GM12878 (cell line): ENCODE measurements around the gene DPM2. TPM values are rescaled to one million over a fixed set of nuclear protein-coding genes. Genes with fewer than 3 reads are reported as not detected.

Experiments used
- ATAC-seq: fragments of 200-7000 bp; cut with Tn5 transposase; 3 replicates; pipeline ENCODE4 v1.9.1; 2020; ENCODE audit warnings: mild to moderate bottlenecking, moderate library complexity
- BruUV-seq: library from RNA; stranded (reverse); fragments of 400-500 nt; replicated peaks from 2 replicates; lab custom pipeline; 2021; lab: Mats Ljungman, UMichigan
- CTCF ChIA-PET: fragments of 300-600 bp; sonication (Branson Sonifier 250); formaldehyde crosslinking; extraction: SDS; loops from one replicate; lab custom pipeline; 2021; ENCODE audit warnings: inconsistent platforms; lab: Yijun Ruan, JAX
- POLR2A ChIA-PET: fragments of 350-600 bp; formaldehyde crosslinking; extraction: SDS; loops from one replicate; lab custom pipeline; 2021; ENCODE audit warnings: inconsistent platforms; lab: Charles Lee
- RAD21 ChIA-PET: fragments of 300-600 bp; sonication (Branson Sonifier 250); formaldehyde crosslinking; loops from one replicate; lab custom pipeline; 2023; ENCODE audit warnings: antibody characterized with exemption; ENCODE audit not compliant: unreplicated experiment; lab: Charles Lee
- SMC1A ChIA-PET: fragments of 300-600 bp; sonication (Branson Sonifier 250); formaldehyde crosslinking; loops from one replicate; lab custom pipeline; 2023; ENCODE audit not compliant: unreplicated experiment, uncharacterized antibody; lab: Charles Lee
- DNase-seq: peaks from one replicate; pipeline ENCODE4 v3.0.0-alpha.2; 2011; ENCODE audit warnings: low read depth, low spot score
- FAIRE-seq: peaks from 3 replicates; lab custom pipeline; 2011; peaks lifted over from hg19 to GRCh38; lab: Jason Lieb, UNC
- H2AFZ ChIP-seq: 2 replicates; pipeline ENCODE4 v1.6.0; 2011; ENCODE audit warnings: low read depth, low read length, control low read depth; ENCODE audit not compliant: control insufficient read depth
- H3K27ac ChIP-seq: 2 replicates; pipeline ENCODE4 v1.5.1; 2011; ENCODE audit warnings: control low read depth; ENCODE audit not compliant: control insufficient read depth, insufficient read depth
- H3K27me3 ChIP-seq, 2 experiments: replicated peaks in 1 of 2; 2 replicates each; pipeline versions ENCODE4 v1.6.0 to v1.6.1; 2011; ENCODE audit warnings: low read length in 1 of 2; ENCODE audit not compliant: control insufficient read depth in 2 of 2, insufficient read depth in 2 of 2
- H3K36me3 ChIP-seq, 2 experiments: 2 replicates each; pipeline ENCODE4 v1.5.1; 2011; ENCODE audit warnings: low read length in 1 of 2; ENCODE audit not compliant: control insufficient read depth in 2 of 2, insufficient read depth in 2 of 2
- H3K4me1 ChIP-seq: 2 replicates; pipeline ENCODE4 v1.6.1; 2011; ENCODE audit warnings: mild to moderate bottlenecking, low read length, moderate library complexity, mixed read lengths; ENCODE audit not compliant: control insufficient read depth, insufficient read depth
- H3K4me2 ChIP-seq: 2 replicates; pipeline ENCODE4 v1.6.0; 2011; ENCODE audit warnings: control low read depth; ENCODE audit not compliant: control insufficient read depth, insufficient read depth
- H3K4me3 ChIP-seq: fragments of 200-600 bp; sonication (generic); 2 replicates; pipeline ENCODE4 v1.5.1; 2016
- H3K79me2 ChIP-seq: 2 replicates; pipeline ENCODE4 v1.6.0; 2011; ENCODE audit warnings: low read length; ENCODE audit not compliant: control insufficient read depth, insufficient read depth
- H3K9ac ChIP-seq: 2 replicates; pipeline ENCODE4 v1.8.0; 2011; ENCODE audit warnings: low read length, control low read depth, mixed read lengths; ENCODE audit not compliant: control insufficient read depth, insufficient read depth
- H3K9me3 ChIP-seq: replicated peaks from 3 replicates; pipeline ENCODE4 v1.5.1; 2011; ENCODE audit warnings: mild to moderate bottlenecking, low read length; ENCODE audit not compliant: control insufficient read depth, insufficient read depth
- H4K20me1 ChIP-seq: 2 replicates; pipeline ENCODE4 v1.6.0; 2011; ENCODE audit not compliant: control insufficient read depth, insufficient read depth
- ETV6 ChIP-seq, 2 experiments: fragments of 450-650 bp in 1 of 2; IDR thresholded peaks in 1 of 2; conservative IDR thresholded peaks in 1 of 2; 2 replicates each; pipeline ENCODE4 v1.6.1; 2014; ENCODE audit warnings: antibody characterized with exemption in 1 of 2, borderline replicate concordance in 1 of 2, low read depth in 1 of 2, mild to moderate bottlenecking in 1 of 2, moderate library complexity in 1 of 2
- EZH2 ChIP-seq: IDR thresholded peaks from 2 replicates; pipeline ENCODE4 v1.6.1; 2012; ENCODE audit warnings: low read depth, mild to moderate bottlenecking, control low read depth, inconsistent platforms, low read length, borderline replicate concordance; ENCODE audit not compliant: control insufficient read depth
- HDGF ChIP-seq: fragments of 450-650 bp; IDR thresholded peaks from 2 replicates; pipeline ENCODE4 v1.6.1; 2016; ENCODE audit warnings: antibody characterized with exemption
- KAT2A ChIP-seq: conservative IDR thresholded peaks from 2 replicates; pipeline ENCODE4 v1.6.1; 2011; ENCODE audit warnings: low read depth, low read length; ENCODE audit not compliant: control insufficient read depth
- LARP7 ChIP-seq: fragments of 450-650 bp; IDR thresholded peaks from 2 replicates; pipeline ENCODE4 v1.6.1; 2017; ENCODE audit warnings: mild to moderate bottlenecking
- MTA3 ChIP-seq: IDR thresholded peaks from 2 replicates; pipeline ENCODE4 v1.6.1; 2012; ENCODE audit warnings: low read length, inconsistent platforms, borderline replicate concordance
- NBN ChIP-seq: fragments of 450-650 bp; IDR thresholded peaks from 2 replicates; pipeline ENCODE4 v1.6.1; 2016
- NFYB ChIP-seq: IDR thresholded peaks from 2 replicates; pipeline ENCODE4 v1.6.1; 2011; ENCODE audit warnings: low read depth, mild to moderate bottlenecking, low read length, improper control_type of control experiment, moderate library complexity; ENCODE audit not compliant: insufficient read depth
- SP1 ChIP-seq: IDR thresholded peaks from one replicate; pipeline ENCODE4 v1.6.1; 2011; ENCODE audit warnings: low read depth, low read length
- WGBS: methylation state at CpG from one replicate; pipeline ENCODE4 v1.1.6; 2016; ENCODE audit warnings: low lambda C conversion rate; ENCODE audit not compliant: insufficient replicate concordance, insufficient coverage; ENCODE audit errors: missing lambda C conversion rate; 5-methylcytosine and 5-hydroxymethylcytosine counted together
- in situ Hi-C: fragments of 300-500 bp; cut with MboI; formaldehyde crosslinking; loops from 9 replicates; pipeline ENCODE4 v1.14.3; 2018; ENCODE audit warnings: mixed read lengths
- intact Hi-C: fragments of 100-400 bp; cut with micrococcal nuclease; formaldehyde crosslinking; loops from one replicate; pipeline ENCODE4 v1.14.2; 2022; ENCODE audit not compliant: unreplicated experiment
- polyA plus RNA-seq, 11 experiments: library from polyadenylated mRNA; depleted of rRNA in 4 of 11; unstranded in 6 of 11; stranded (reverse) in 5 of 11; fragments of >200 nt; fragmentation: Nextera tagmentation in 4 of 11; fragmentation: Illumina TruSeq in 1 of 11; extraction: Ambion mirVana in 4 of 11; extraction: Trizol in 1 of 11; gene quantifications; 1 replicate in 1 of 11; 2 replicates in 10 of 11; pipeline versions ENCODE4 v1.2.1 to v1.2.3, GENCODE V29; 2011 to 2016; ENCODE audit warnings: inconsistent platforms in 2 of 11, missing spikeins in 2 of 11, low read depth in 1 of 11
- total RNA-seq, 4 experiments: library from RNA; depleted of rRNA in 3 of 4; stranded (reverse); fragments of >200 nt in 3 of 4; fragmentation: Illumina TruSeq in 1 of 4; extraction: Trizol in 1 of 4; gene quantifications; 2 replicates each; pipeline versions ENCODE4 v1.2.1 to v1.2.3, GENCODE V29; 2013 to 2021
- TF ChIP-seq, protein P1 (sequence below): fragments of 450-650 bp; IDR thresholded peaks from 2 replicates; pipeline ENCODE4 v1.6.1; 2017; ENCODE audit warnings: mild to moderate bottlenecking, moderate library complexity
- TF ChIP-seq, protein P2 (sequence below): fragments of 450-650 bp; IDR thresholded peaks from 2 replicates; pipeline ENCODE4 v1.6.1; 2018; ENCODE audit warnings: mild to moderate bottlenecking, low read depth, moderate library complexity; ENCODE audit not compliant: partially characterized antibody
- TF ChIP-seq, protein P3 (sequence below): fragments of 450-650 bp; IDR thresholded peaks from 2 replicates; pipeline ENCODE4 v1.6.1; 2017; ENCODE audit warnings: mild to moderate bottlenecking, low read depth, inconsistent platforms; ENCODE audit not compliant: poor library complexity, severe bottlenecking
- TF ChIP-seq, protein P4 (sequence below): IDR thresholded peaks from 2 replicates; pipeline ENCODE4 v1.6.1; 2011; ENCODE audit warnings: mild to moderate bottlenecking, low read depth, low read length, moderate library complexity; ENCODE audit not compliant: insufficient replicate concordance

DPM2 gene
- total and polyA plus RNA-seq, 10 of the 15 experiments (the other 5 are each of a cell fraction or from before 2014, with no cell fraction given) = 22.7 to 77.9 (median 44.7) TPM

DNA sequence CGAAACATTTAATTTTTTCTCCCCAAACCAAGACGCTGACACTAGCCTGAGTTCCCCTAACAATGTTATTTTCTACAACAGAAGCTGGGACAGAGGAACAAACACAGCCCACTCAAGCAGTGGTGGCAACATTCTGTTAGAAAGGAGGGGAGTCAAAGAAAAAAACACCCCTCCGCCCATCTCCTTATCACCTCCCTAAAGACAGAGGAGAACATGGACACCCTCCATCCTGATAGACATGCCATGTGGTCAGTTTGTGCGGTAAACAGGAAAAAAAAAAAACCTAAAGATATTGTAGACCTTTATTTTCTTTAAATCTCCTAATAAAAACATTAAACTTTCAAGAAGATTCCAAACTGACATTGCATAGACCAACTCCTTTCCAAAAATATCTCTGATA lies 2.9 kb upstream of the DPM2 start:
- H3K9me3 ChIP-seq = no peaks in the 10 kb centered on the region
- ChIA-PET CTCF (interaction anchor here (4.2 to 7.7 kb wide), 4 partner anchors 15 to 177 kb away, joined by 22 to 261 read pairs (median 62); partner anchors contain the start of gene EEIG1), POLR2A (interaction anchor here (0.7 kb wide), 1 partner anchor 24 kb away, joined by 3 read pairs; the partner anchor contains the start of gene ST6GALNAC4), RAD21 (interaction anchor here (5.0 kb wide), 1 partner anchor 95 kb away, joined by 83 read pairs; no protein-coding TSS in a partner anchor), SMC1A (interaction anchor here (7.2 kb wide), 1 partner anchor 92 kb away, joined by 84 read pairs; no protein-coding TSS in a partner anchor)
- ATAC-seq (no peak), DNase-seq (no peak), FAIRE-seq (no peak)
- in situ Hi-C loops = no loop called here
- no peaks in the 10 kb centered on the region for H3K27me3 ChIP-seq
- no TSS peak for BruUV-seq
- H3K79me2 ChIP-seq = peaks cover 18% of the 10 kb centered on the region
- peaks cover 12% of the 10 kb centered on the region for H3K4me1 ChIP-seq
- H3K4me2 ChIP-seq = no peak overlapping the region
- no peaks in the 10 kb centered on the region for H4K20me1 ChIP-seq
- peaks cover 0 to 11% of the 10 kb centered on the region in 2 experiments; a peak in 2 of 4 replicates for H3K36me3 ChIP-seq
- no peak overlapping the region for H2AFZ ChIP-seq
- WGBS = 96% methylated on average over 4 of the region's 4 CpGs
- H3K27ac ChIP-seq = no peak overlapping the region
- H3K9ac ChIP-seq = no peak overlapping the region
- H3K4me3 ChIP-seq = no peak overlapping the region
- intact Hi-C loops = no loop called here
- no peak for TF ChIP-seq SP1
- no peak for TF ChIP-seq NFYB
- TF ChIP-seq, protein P1, sequence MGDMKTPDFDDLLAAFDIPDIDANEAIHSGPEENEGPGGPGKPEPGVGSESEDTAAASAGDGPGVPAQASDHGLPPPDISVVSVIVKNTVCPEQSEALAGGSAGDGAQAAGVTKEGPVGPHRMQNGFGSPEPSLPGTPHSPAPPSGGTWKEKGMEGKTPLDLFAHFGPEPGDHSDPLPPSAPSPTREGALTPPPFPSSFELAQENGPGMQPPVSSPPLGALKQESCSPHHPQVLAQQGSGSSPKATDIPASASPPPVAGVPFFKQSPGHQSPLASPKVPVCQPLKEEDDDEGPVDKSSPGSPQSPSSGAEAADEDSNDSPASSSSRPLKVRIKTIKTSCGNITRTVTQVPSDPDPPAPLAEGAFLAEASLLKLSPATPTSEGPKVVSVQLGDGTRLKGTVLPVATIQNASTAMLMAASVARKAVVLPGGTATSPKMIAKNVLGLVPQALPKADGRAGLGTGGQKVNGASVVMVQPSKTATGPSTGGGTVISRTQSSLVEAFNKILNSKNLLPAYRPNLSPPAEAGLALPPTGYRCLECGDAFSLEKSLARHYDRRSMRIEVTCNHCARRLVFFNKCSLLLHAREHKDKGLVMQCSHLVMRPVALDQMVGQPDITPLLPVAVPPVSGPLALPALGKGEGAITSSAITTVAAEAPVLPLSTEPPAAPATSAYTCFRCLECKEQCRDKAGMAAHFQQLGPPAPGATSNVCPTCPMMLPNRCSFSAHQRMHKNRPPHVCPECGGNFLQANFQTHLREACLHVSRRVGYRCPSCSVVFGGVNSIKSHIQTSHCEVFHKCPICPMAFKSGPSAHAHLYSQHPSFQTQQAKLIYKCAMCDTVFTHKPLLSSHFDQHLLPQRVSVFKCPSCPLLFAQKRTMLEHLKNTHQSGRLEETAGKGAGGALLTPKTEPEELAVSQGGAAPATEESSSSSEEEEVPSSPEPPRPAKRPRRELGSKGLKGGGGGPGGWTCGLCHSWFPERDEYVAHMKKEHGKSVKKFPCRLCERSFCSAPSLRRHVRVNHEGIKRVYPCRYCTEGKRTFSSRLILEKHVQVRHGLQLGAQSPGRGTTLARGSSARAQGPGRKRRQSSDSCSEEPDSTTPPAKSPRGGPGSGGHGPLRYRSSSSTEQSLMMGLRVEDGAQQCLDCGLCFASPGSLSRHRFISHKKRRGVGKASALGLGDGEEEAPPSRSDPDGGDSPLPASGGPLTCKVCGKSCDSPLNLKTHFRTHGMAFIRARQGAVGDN = no peak
- TF ChIP-seq, protein P2, sequence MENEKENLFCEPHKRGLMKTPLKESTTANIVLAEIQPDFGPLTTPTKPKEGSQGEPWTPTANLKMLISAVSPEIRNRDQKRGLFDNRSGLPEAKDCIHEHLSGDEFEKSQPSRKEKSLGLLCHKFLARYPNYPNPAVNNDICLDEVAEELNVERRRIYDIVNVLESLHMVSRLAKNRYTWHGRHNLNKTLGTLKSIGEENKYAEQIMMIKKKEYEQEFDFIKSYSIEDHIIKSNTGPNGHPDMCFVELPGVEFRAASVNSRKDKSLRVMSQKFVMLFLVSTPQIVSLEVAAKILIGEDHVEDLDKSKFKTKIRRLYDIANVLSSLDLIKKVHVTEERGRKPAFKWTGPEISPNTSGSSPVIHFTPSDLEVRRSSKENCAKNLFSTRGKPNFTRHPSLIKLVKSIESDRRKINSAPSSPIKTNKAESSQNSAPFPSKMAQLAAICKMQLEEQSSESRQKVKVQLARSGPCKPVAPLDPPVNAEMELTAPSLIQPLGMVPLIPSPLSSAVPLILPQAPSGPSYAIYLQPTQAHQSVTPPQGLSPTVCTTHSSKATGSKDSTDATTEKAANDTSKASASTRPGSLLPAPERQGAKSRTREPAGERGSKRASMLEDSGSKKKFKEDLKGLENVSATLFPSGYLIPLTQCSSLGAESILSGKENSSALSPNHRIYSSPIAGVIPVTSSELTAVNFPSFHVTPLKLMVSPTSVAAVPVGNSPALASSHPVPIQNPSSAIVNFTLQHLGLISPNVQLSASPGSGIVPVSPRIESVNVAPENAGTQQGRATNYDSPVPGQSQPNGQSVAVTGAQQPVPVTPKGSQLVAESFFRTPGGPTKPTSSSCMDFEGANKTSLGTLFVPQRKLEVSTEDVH = no peak
- no peak for TF ChIP-seq HDGF
- TF ChIP-seq MTA3 = no peak
- no peak for TF ChIP-seq ETV6 (conservative IDR thresholded peaks at IDR 0.05 in 1 of 2, IDR thresholded peaks at IDR 0.05 in 1 of 2; ENCODE audit: borderline replicate concordance in 1 of 2, low read depth in 1 of 2)
- no peak for TF ChIP-seq LARP7
- TF ChIP-seq NBN = no peak
- TF ChIP-seq, protein P3, sequence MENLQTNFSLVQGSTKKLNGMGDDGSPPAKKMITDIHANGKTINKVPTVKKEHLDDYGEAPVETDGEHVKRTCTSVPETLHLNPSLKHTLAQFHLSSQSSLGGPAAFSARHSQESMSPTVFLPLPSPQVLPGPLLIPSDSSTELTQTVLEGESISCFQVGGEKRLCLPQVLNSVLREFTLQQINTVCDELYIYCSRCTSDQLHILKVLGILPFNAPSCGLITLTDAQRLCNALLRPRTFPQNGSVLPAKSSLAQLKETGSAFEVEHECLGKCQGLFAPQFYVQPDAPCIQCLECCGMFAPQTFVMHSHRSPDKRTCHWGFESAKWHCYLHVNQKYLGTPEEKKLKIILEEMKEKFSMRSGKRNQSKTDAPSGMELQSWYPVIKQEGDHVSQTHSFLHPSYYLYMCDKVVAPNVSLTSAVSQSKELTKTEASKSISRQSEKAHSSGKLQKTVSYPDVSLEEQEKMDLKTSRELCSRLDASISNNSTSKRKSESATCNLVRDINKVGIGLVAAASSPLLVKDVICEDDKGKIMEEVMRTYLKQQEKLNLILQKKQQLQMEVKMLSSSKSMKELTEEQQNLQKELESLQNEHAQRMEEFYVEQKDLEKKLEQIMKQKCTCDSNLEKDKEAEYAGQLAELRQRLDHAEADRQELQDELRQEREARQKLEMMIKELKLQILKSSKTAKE = no peak
- TF ChIP-seq KAT2A = no peak
- no peak for TF ChIP-seq EZH2
- TF ChIP-seq, protein P4, sequence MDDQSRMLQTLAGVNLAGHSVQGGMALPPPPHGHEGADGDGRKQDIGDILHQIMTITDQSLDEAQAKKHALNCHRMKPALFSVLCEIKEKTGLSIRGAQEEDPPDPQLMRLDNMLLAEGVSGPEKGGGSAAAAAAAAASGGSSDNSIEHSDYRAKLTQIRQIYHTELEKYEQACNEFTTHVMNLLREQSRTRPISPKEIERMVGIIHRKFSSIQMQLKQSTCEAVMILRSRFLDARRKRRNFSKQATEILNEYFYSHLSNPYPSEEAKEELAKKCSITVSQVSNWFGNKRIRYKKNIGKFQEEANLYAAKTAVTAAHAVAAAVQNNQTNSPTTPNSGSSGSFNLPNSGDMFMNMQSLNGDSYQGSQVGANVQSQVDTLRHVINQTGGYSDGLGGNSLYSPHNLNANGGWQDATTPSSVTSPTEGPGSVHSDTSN = no peak
